HepG2 (cell line): ENCODE data around the gene SLC9A1. TPM values are rescaled to one million over a fixed set of nuclear protein-coding genes. Genes with fewer than 3 reads are reported as not detected.
A peak's percentile ranks its signal among the peaks of the same experiment; 100 is the strongest.

Experiments
- ATAC-seq: fragments of 200-7000 bp; cut with Tn5 transposase; 3 replicates; pipeline ENCODE4 v1.9.1; 2020; ENCODE audit warnings: mild to moderate bottlenecking, moderate library complexity
- BruUV-seq: library from RNA; stranded (reverse); fragments of 400-500 nt; replicated peaks from 2 replicates; lab custom pipeline; 2021; lab: Mats Ljungman, UMichigan
- CTCF ChIA-PET: fragments of 300-600 bp; formaldehyde crosslinking; extraction: SDS; loops from one replicate; lab custom pipeline; 2021; ENCODE audit warnings: low total read pairs, inconsistent platforms, low intra/inter-chr PET ratio; lab: Yijun Ruan, JAX
- POLR2A ChIA-PET: fragments of 350-600 bp; sonication (Branson Sonifier 250); formaldehyde crosslinking; loops from one replicate; lab custom pipeline; 2020; ENCODE audit warnings: antibody characterized with exemption, inconsistent platforms; lab: Yijun Ruan, JAX
- DNase-seq: peaks from one replicate; pipeline ENCODE4 v3.0.0-alpha.2; 2015; ENCODE audit warnings: low spot score
- FAIRE-seq: peaks from 3 replicates; lab custom pipeline; 2011; peaks lifted over from hg19 to GRCh38; lab: Jason Lieb, UNC
- H2AFZ ChIP-seq: one replicate; pipeline ENCODE4 v1.6.1; 2011; ENCODE audit warnings: low read length, inconsistent platforms
- H3K27ac ChIP-seq: fragments of 300-600 bp; 3 replicates; pipeline ENCODE4 v1.8.0; 2011; ENCODE audit warnings: mixed run types, mild to moderate bottlenecking, mixed read lengths, low read length, inconsistent platforms; ENCODE audit not compliant: insufficient read depth; ENCODE audit errors: extremely low read length
- H3K27me3 ChIP-seq, 2 experiments: fragments of 200-600 bp in 1 of 2; 2 replicates in 1 of 2; 3 replicates in 1 of 2; pipeline versions ENCODE4 v1.6.0 to v1.8.0; 2011; ENCODE audit warnings: low read length in 2 of 2, mild to moderate bottlenecking in 2 of 2, moderate library complexity in 2 of 2, inconsistent platforms in 1 of 2; ENCODE audit not compliant: insufficient read depth in 2 of 2, control insufficient read depth in 1 of 2
- H3K36me3 ChIP-seq, 2 experiments: fragments of 200-600 bp in 1 of 2; replicated peaks in 1 of 2; 2 replicates in 1 of 2; 3 replicates in 1 of 2; pipeline versions ENCODE4 v1.5.1 to v1.8.0; 2011; ENCODE audit warnings: low read length in 2 of 2, inconsistent platforms in 1 of 2; ENCODE audit not compliant: insufficient read depth in 2 of 2, control insufficient read depth in 1 of 2
- H3K4me1 ChIP-seq: 2 replicates; pipeline ENCODE4 v1.5.1; 2012; ENCODE audit warnings: low read length, inconsistent platforms; ENCODE audit not compliant: insufficient read depth
- H3K4me2 ChIP-seq: 2 replicates; pipeline ENCODE4 v1.6.0; 2011; ENCODE audit warnings: low read depth, low read length, inconsistent platforms
- H3K4me3 ChIP-seq, 3 experiments: fragments of 200-600 bp in 1 of 3; sonication (generic), shearing (Covaris generic) in 1 of 3; replicated peaks in 1 of 3; 2 replicates each; pipeline ENCODE4 v1.5.1; 2011 to 2016; ENCODE audit warnings: low read length in 3 of 3, inconsistent platforms in 2 of 3, low read depth in 2 of 3, mild to moderate bottlenecking in 2 of 3, control low read depth in 1 of 3, mixed read lengths in 1 of 3; ENCODE audit not compliant: insufficient read depth in 1 of 3
- H3K79me2 ChIP-seq: one replicate; pipeline ENCODE4 v1.6.1; 2011; ENCODE audit warnings: low read length, inconsistent platforms; ENCODE audit not compliant: insufficient read depth
- H3K9ac ChIP-seq: 2 replicates; pipeline ENCODE4 v1.6.0; 2011; ENCODE audit warnings: mild to moderate bottlenecking, low read depth, low read length, inconsistent platforms; ENCODE audit not compliant: insufficient read depth
- H3K9me3 ChIP-seq: 2 replicates; pipeline ENCODE4 v1.5.1; 2012; ENCODE audit warnings: mild to moderate bottlenecking, low read length
- H4K20me1 ChIP-seq: 2 replicates; pipeline ENCODE4 v1.6.0; 2011; ENCODE audit warnings: inconsistent platforms, mild to moderate bottlenecking, low read length, moderate library complexity; ENCODE audit not compliant: insufficient read depth
- AHDC1 ChIP-seq: sonication (generic); formaldehyde crosslinking; IDR thresholded peaks from 2 replicates; pipeline ENCODE4 v1.5.1; 2020; ENCODE audit warnings: mild to moderate bottlenecking, missing genetic modification reagents, borderline replicate concordance
- ETS1 ChIP-seq: sonication (generic); formaldehyde crosslinking; IDR thresholded peaks from 2 replicates; pipeline ENCODE4 v1.4.0; 2020; ENCODE audit warnings: missing genetic modification reagents
- HNF4A ChIP-seq: sonication (generic); formaldehyde crosslinking; IDR thresholded peaks from 2 replicates; pipeline ENCODE4 v1.4.0; 2020; ENCODE audit warnings: missing genetic modification reagents
- JUND ChIP-seq: sonication (generic); formaldehyde crosslinking; IDR thresholded peaks from 2 replicates; pipeline ENCODE4 v1.8.0; 2022; ENCODE audit warnings: mild to moderate bottlenecking, missing genetic modification reagents
- ZBTB33 ChIP-seq: sonication (generic); formaldehyde crosslinking; IDR thresholded peaks from 2 replicates; pipeline ENCODE4 v1.4.0; 2020; ENCODE audit warnings: missing genetic modification reagents
- ZNF816 ChIP-seq: sonication (generic); formaldehyde crosslinking; IDR thresholded peaks from 2 replicates; pipeline ENCODE4 v1.8.0; 2022; ENCODE audit warnings: missing genetic modification reagents, mild to moderate bottlenecking, borderline replicate concordance
- WGBS: methylation state at CpG from one replicate; pipeline ENCODE4 v1.1.6; 2017; ENCODE audit warnings: low lambda C conversion rate; 5-methylcytosine and 5-hydroxymethylcytosine counted together
- in situ Hi-C: cut with HindIII; loops from 2 replicates; pipeline ENCODE4 v1.10.0; 2017; ENCODE audit warnings: low pct_unique_long_range_greater_than_20kb; ENCODE audit not compliant: extremely low pct_ligation_motif_present
- intact Hi-C: fragments of 100-400 bp; cut with micrococcal nuclease; formaldehyde crosslinking; loops from one replicate; pipeline ENCODE4 v1.10.0; 2022; ENCODE audit not compliant: unreplicated experiment
- polyA plus RNA-seq, 8 experiments: library from polyadenylated mRNA; depleted of rRNA in 3 of 8; stranded (reverse) in 7 of 8; unstranded in 1 of 8; fragments of >200 nt; fragmentation: Illumina TruSeq in 4 of 8; extraction: Trizol in 4 of 8; gene quantifications; 2 replicates each; pipeline versions ENCODE4 v1.2.1 to v1.2.3, GENCODE V29; 2011 to 2016; ENCODE audit warnings: low read depth in 4 of 8, missing spikeins in 1 of 8, mixed read lengths in 1 of 8; ENCODE audit not compliant: insufficient read depth in 1 of 8
- total RNA-seq, 5 experiments: library from RNA; depleted of rRNA; stranded (reverse); fragments of >200 nt; fragmentation: Illumina TruSeq; extraction: Trizol; gene quantifications; 2 replicates each; pipeline ENCODE4 v1.2.3, GENCODE V29; 2016; ENCODE audit warnings: low read depth in 1 of 5

SLC9A1 gene
- total and polyA plus RNA-seq, 2 of the 13 experiments (the other 11 are each of a cell fraction or from before 2014, with no cell fraction given) = 1.4 to 2.9 TPM

GRCh38 chr1:27154469-27154990 lies 395 bp downstream of the SLC9A1 start:
- peaks cover 2% of the 10 kb centered on the region for H3K79me2 ChIP-seq
- no peak for TF ChIP-seq ZBTB33 (CRISPR knock-in tag)
- peak; percentile 1; the same call in 1 of the 2 replicates for TF ChIP-seq AHDC1 (CRISPR knock-in tag)
- 0 out of 2 replicates have a peak, but pooled peaks have one; percentile 3 for TF ChIP-seq HNF4A
- TF ChIP-seq ETS1 (CRISPR knock-in tag) = 0 out of 2 replicates have a peak, but pooled peaks have one; percentile 27
- no peak for TF ChIP-seq JUND (CRISPR knock-in tag)
- 0 out of 2 replicates have a peak, but pooled peaks have one; percentile 5 for TF ChIP-seq ZNF816 (CRISPR knock-in tag)
- no peak overlapping the region for H3K27ac ChIP-seq
- peak overlapping the region; percentile 72 to 81 (median 79) for H3K4me3 ChIP-seq
- no peak for FAIRE-seq
- in situ Hi-C loops (no loop called here), intact Hi-C loops (no loop called here)
- H3K36me3 ChIP-seq = no peaks in the 10 kb centered on the region
- peak overlapping the region; percentile 81 for H3K9ac ChIP-seq
- BruUV-seq = TSS peak; percentile 64
- CTCF ChIA-PET = no interaction called here
- ATAC-seq = peak; percentile 16
- no peaks in the 10 kb centered on the region for H3K9me3 ChIP-seq
- no peak overlapping the region for H2AFZ ChIP-seq
- H3K4me1 ChIP-seq = peaks cover 49% of the 10 kb centered on the region
- POLR2A ChIA-PET = interaction anchor here (0.5 to 3.3 kb wide), 20 partner anchors 9 to 1492 kb away, joined by 3 to 40 read pairs (median 4); partner anchors contain the start of genes STX12, TRNP1 and WASF2
- H3K4me2 ChIP-seq = peak overlapping the region; percentile 100
- 6% methylated on average over 12 of the region's 20 CpGs for WGBS
- no peaks in the 10 kb centered on the region for H3K27me3 ChIP-seq
- no peaks in the 10 kb centered on the region for H4K20me1 ChIP-seq
- DNase-seq = no peak
